Measurements from ENCODE around the gene ALPK3. TPM values are rescaled to one million over a fixed set of nuclear protein-coding genes. Genes with fewer than 3 reads are reported as not detected.

ALPK3 gene
- polyA plus RNA-seq, 2 donors = 1.8 to 10.5 TPM

DNA sequence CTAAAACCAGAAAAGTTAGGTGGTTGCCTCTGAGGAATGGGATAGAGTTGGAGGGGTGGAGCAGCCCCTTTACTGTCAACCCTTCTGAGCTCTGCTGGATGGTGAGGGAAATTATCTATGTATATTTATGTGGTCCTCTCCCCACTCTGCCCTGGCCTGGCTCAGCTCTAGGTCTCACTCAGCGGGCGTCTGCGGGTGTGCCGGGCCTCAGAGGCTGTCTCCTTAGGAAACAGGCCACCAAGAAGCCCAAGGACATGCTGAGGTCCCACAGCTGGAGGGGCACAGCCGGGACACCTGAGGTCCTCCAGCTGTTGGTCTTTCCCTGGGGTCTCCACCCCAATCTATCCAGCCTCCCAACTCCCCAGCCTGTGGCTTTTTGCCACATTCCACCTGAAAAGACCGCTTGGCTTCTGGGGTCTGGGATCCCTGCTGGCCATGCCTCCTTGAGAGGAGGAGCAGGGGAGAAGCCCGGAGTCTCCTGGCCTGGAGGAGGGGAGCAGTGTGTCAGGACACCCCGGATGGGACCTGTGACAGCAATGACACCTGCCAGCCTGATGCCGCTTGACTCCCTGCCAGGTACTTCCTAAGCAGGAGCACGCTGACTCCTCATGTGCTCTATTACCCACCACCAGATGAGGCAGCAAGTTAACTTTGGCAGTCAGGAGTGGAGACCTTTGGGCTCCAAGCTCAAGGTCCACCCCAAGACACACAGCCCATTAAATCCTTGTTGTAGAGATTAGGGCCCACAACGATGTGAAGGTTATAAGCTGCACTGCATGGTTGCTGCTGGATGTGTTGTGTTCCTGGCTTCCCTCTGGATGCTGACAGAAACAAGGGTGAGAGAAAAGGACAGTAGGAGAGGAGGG, 67.0 kb downstream of the ALPK3 start, which contains the start of gene SLC28A1:
TSS of gene SLC28A1 (plus strand) at position 747 of the 866 bp plus-strand sequence. CDS start 3,099 bp downstream, outside the sequence.
- Histone ChIP-seq H3K27ac (ENCODE audit: low read depth in 2 of 2, low read length in 1 of 2) (no peak within 1 kb of the TSS), H3K9me3 (ENCODE audit: control insufficient read depth in 2 of 2, insufficient read depth in 1 of 2, low read depth in 1 of 2, low read length in 1 of 2) (no peaks in the 10 kb centered on the region), H3K4me3 (ENCODE audit: low read depth in 1 of 2, low read length in 2 of 2) (no peak within 1 kb of the TSS), H3K4me1 (ENCODE audit: control insufficient read depth in 2 of 2, insufficient read depth in 2 of 2, low read length in 1 of 2) (no peaks in the 10 kb centered on the region), H3K27me3 (ENCODE audit: control insufficient read depth in 1 of 2, insufficient read depth in 2 of 2, low read length in 2 of 2) (no peaks in the 10 kb centered on the region), H3K36me3 (ENCODE audit: control insufficient read depth in 2 of 2, insufficient read depth in 2 of 2, low read length in 1 of 2) (no peaks in the 10 kb centered on the region)
- 79 to 81% methylated on average over 11 of the region's 11 CpGs for WGBS, 2 donors

DNA sequence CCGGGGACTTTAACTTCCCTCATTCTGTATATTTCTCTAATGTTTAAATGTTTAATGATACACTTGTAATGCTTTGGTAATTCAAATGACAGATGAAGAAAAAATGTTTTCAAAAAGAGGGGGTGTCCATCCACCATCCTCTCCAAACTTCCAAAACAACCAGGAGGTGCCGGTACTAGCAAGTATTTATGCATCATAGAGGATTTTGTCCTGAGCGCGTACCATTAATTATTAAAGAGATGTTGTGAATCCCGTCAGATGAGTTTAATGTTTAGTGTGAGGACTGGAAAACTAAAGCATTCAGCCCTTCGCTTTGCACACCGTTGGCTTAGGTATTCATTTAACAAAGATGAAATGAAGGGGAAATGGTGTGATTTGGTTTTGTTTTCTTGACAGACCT, 68.6 kb downstream of the ALPK3 start:
- WGBS, 2 donors = 85 to 89% methylated on average over 7 of the region's 7 CpGs
- Histone ChIP-seq H3K27ac (ENCODE audit: low read depth in 2 of 2, low read length in 1 of 2) (no peak overlapping the region), H3K36me3 (ENCODE audit: control insufficient read depth in 2 of 2, insufficient read depth in 2 of 2, low read length in 1 of 2) (no peaks in the 10 kb centered on the region), H3K4me3 (ENCODE audit: low read depth in 1 of 2, low read length in 2 of 2) (no peak overlapping the region), H3K9me3 (ENCODE audit: control insufficient read depth in 2 of 2, insufficient read depth in 1 of 2, low read depth in 1 of 2, low read length in 1 of 2) (no peaks in the 10 kb centered on the region), H3K27me3 (ENCODE audit: control insufficient read depth in 1 of 2, insufficient read depth in 2 of 2, low read length in 2 of 2) (no peaks in the 10 kb centered on the region), H3K4me1 (ENCODE audit: control insufficient read depth in 2 of 2, insufficient read depth in 2 of 2, low read length in 1 of 2) (no peaks in the 10 kb centered on the region)

DNA sequence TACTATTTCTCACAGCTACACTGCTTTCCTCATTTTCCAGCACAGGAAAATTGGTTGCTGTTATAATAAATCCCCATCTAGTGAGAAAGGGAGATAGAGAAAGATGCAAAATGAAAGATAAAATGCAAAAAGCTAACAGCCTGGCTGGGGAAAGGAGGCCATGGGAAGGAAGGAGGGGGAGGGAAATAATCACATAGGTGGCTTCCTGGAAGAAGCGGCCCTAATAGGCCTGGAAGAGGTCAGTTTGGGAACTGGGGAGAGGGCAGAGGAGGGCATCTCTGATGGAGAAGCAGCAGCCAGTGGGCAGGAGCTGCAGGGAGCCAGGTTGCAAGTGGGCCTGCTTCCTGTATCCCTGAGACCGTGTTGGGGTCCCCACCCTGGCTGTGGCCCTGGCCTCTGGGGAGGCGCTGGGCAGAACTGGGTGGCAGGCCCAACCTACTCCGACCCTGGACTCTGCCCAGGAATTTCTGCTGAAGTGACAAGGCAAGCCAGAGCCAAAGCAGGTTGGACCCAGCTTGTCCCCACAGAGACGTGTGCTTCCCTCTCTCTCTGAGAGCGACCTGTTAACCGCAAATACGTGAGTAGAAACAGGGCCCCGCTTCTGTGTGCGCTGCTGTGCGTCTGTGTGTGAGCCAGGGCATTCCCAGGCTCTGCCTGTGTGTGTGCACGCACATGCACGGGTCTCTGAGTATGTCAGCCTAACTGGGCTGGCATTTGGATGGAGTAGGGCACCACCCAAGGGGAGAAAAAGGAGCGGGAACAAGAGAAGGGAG, 69.2 kb downstream of the ALPK3 start:
- Histone ChIP-seq H3K9me3 (ENCODE audit: control insufficient read depth in 2 of 2, insufficient read depth in 1 of 2, low read depth in 1 of 2, low read length in 1 of 2) (no peaks in the 10 kb centered on the region), H3K4me1 (ENCODE audit: control insufficient read depth in 2 of 2, insufficient read depth in 2 of 2, low read length in 1 of 2) (no peaks in the 10 kb centered on the region), H3K27ac (ENCODE audit: low read depth in 2 of 2, low read length in 1 of 2) (no peak overlapping the region), H3K4me3 (ENCODE audit: low read depth in 1 of 2, low read length in 2 of 2) (no peak overlapping the region), H3K27me3 (ENCODE audit: control insufficient read depth in 1 of 2, insufficient read depth in 2 of 2, low read length in 2 of 2) (no peaks in the 10 kb centered on the region), H3K36me3 (ENCODE audit: control insufficient read depth in 2 of 2, insufficient read depth in 2 of 2, low read length in 1 of 2) (no peaks in the 10 kb centered on the region)
- 76 to 87% methylated on average over 14 of the region's 14 CpGs for WGBS, 2 donors

DNA sequence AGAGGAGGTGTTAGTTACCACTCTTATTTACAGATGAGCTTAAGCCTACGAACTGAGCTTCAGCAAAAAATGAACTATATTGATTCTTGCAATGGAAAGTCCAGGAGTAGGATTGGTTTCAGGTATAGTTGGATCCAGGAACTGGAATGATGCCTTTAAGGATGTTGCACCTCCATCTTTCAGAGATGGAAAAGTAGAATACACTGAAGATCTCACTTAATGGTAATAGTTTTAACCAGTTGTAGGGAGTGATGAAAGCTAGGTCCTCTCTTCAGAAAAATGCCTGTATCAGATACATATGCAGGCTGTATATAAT, 69.8 kb downstream of the ALPK3 start:
- H3K9me3 ChIP-seq (ENCODE audit: control insufficient read depth in 2 of 2, insufficient read depth in 1 of 2, low read depth in 1 of 2, low read length in 1 of 2) = no peaks in the 10 kb centered on the region
- no peaks in the 10 kb centered on the region for H3K27me3 ChIP-seq (ENCODE audit: control insufficient read depth in 1 of 2, insufficient read depth in 2 of 2, low read length in 2 of 2)
- H3K4me3 ChIP-seq (ENCODE audit: low read depth in 1 of 2, low read length in 2 of 2) = no peak overlapping the region
- 66 to 68% methylated on average over 1 of the region's 1 CpG for WGBS, 2 donors
- H3K27ac ChIP-seq (ENCODE audit: low read depth in 2 of 2, low read length in 1 of 2) = no peak overlapping the region
- no peaks in the 10 kb centered on the region for H3K4me1 ChIP-seq (ENCODE audit: control insufficient read depth in 2 of 2, insufficient read depth in 2 of 2, low read length in 1 of 2)
- H3K36me3 ChIP-seq (ENCODE audit: control insufficient read depth in 2 of 2, insufficient read depth in 2 of 2, low read length in 1 of 2) = no peaks in the 10 kb centered on the region

DNA sequence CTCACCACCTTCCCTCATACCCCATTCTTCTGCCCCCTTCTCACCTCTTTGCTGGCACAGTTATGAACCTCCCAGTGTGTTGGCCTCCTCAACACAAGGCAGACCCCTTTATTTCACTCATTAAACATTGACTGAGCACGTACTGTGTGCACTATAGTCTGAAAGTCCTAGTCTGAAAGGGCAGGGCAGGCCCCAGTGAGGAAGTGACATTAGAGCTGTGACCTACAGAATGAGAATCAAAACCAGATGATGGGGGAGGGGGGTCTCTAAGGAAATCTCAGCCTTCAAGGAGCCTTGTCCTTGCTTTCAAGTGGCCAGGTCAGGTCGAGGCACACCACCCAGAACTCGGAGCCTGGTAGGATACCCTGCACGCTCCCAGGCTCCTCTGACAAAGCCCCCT, 70.8 kb downstream of the ALPK3 start:
- H3K4me3 ChIP-seq (ENCODE audit: low read depth in 1 of 2, low read length in 2 of 2) = no peak overlapping the region
- no peaks in the 10 kb centered on the region for H3K9me3 ChIP-seq (ENCODE audit: control insufficient read depth in 2 of 2, insufficient read depth in 1 of 2, low read depth in 1 of 2, low read length in 1 of 2)
- peaks cover 0 to 1% of the 10 kb centered on the region in 2 donors for H3K4me1 ChIP-seq (ENCODE audit: control insufficient read depth in 2 of 2, insufficient read depth in 2 of 2, low read length in 1 of 2)
- 78 to 80% methylated on average over 4 of the region's 4 CpGs for WGBS, 2 donors
- no peak overlapping the region for H3K27ac ChIP-seq (ENCODE audit: low read depth in 2 of 2, low read length in 1 of 2)
- H3K36me3 ChIP-seq (ENCODE audit: control insufficient read depth in 2 of 2, insufficient read depth in 2 of 2, low read length in 1 of 2) = no peaks in the 10 kb centered on the region
- no peaks in the 10 kb centered on the region for H3K27me3 ChIP-seq (ENCODE audit: control insufficient read depth in 1 of 2, insufficient read depth in 2 of 2, low read length in 2 of 2)

DNA sequence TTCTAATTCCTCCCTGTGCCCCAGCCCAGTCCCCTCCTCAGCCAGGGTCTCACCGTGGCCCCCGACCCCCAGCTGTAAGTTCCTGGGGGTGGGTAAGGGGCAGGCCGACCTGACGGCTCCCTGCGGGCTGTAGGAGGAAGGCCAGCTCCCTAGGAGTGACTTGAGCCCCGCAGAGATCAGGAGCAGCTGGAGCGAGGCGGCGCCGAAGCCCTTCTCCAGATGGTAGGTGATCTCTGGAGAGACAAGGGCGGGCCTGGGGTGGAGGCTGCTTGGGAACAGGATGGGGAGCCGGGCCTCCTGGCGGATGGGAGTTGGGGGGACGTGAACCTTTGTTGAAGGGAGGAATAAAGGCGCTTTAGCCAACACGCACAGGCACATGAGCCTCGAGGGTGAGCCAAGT, 71.5 kb downstream of the ALPK3 start:
- no peak overlapping the region for H3K4me3 ChIP-seq (ENCODE audit: low read depth in 1 of 2, low read length in 2 of 2)
- H3K9me3 ChIP-seq (ENCODE audit: control insufficient read depth in 2 of 2, insufficient read depth in 1 of 2, low read depth in 1 of 2, low read length in 1 of 2) = no peaks in the 10 kb centered on the region
- H3K27ac ChIP-seq (ENCODE audit: low read depth in 2 of 2, low read length in 1 of 2) = no peak overlapping the region

DNA sequence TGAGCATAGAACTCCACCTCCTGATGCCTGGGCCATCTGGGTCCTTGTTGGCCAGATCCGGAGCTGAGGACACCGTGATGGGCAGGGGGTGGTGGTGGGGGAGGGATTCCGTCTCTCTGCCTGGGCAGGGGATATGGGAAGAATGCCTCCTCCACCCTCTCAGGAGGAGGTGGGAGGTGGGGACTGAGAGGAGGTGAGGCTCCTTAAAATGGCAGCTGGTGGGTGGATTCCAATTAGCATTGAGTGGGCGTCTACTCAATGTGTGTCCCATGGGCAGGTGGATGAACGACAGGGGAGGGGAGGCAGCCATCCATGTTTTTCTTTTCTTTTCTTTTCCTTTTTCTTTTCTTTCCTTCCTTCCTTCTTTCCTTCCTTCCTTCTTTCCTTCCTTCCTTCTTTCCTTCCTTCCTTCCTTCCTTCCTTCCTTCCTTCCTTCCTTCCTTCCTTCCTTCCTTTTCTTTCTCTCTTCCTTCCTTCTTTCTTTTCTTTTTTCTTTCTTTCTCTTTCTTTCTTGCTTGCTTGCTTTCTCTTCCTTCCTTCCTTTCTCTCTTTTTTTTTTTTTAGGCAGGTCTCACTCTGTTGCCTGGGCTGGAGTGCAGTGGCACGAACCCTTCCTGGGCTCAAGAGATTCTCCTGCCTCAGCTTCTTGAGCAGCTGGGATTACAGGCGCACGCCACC, 72.3 kb downstream of the ALPK3 start:
- Histone ChIP-seq H3K4me3 (ENCODE audit: low read depth in 1 of 2, low read length in 2 of 2) (no peak overlapping the region), H3K27me3 (ENCODE audit: control insufficient read depth in 1 of 2, insufficient read depth in 2 of 2, low read length in 2 of 2) (no peaks in the 10 kb centered on the region), H3K9me3 (ENCODE audit: control insufficient read depth in 2 of 2, insufficient read depth in 1 of 2, low read depth in 1 of 2, low read length in 1 of 2) (no peaks in the 10 kb centered on the region), H3K4me1 (ENCODE audit: control insufficient read depth in 2 of 2, insufficient read depth in 2 of 2, low read length in 1 of 2) (peaks cover 2 to 4% of the 10 kb centered on the region in 2 donors), H3K27ac (ENCODE audit: low read depth in 2 of 2, low read length in 1 of 2) (no peak overlapping the region), H3K36me3 (ENCODE audit: control insufficient read depth in 2 of 2, insufficient read depth in 2 of 2, low read length in 1 of 2) (no peaks in the 10 kb centered on the region)
- WGBS, 2 donors = 77 to 84% methylated on average over 8 of the region's 8 CpGs

More for the DNA sequence above, 71.5 kb downstream of the ALPK3 start:
- Histone ChIP-seq H3K4me1 (ENCODE audit: control insufficient read depth in 2 of 2, insufficient read depth in 2 of 2, low read length in 1 of 2) (peaks cover 0 to 4% of the 10 kb centered on the region in 2 donors), H3K27me3 (ENCODE audit: control insufficient read depth in 1 of 2, insufficient read depth in 2 of 2, low read length in 2 of 2) (no peaks in the 10 kb centered on the region), H3K36me3 (ENCODE audit: control insufficient read depth in 2 of 2, insufficient read depth in 2 of 2, low read length in 1 of 2) (no peaks in the 10 kb centered on the region)
- 74 to 82% methylated on average over 17 of the region's 17 CpGs for WGBS, 2 donors

DNA sequence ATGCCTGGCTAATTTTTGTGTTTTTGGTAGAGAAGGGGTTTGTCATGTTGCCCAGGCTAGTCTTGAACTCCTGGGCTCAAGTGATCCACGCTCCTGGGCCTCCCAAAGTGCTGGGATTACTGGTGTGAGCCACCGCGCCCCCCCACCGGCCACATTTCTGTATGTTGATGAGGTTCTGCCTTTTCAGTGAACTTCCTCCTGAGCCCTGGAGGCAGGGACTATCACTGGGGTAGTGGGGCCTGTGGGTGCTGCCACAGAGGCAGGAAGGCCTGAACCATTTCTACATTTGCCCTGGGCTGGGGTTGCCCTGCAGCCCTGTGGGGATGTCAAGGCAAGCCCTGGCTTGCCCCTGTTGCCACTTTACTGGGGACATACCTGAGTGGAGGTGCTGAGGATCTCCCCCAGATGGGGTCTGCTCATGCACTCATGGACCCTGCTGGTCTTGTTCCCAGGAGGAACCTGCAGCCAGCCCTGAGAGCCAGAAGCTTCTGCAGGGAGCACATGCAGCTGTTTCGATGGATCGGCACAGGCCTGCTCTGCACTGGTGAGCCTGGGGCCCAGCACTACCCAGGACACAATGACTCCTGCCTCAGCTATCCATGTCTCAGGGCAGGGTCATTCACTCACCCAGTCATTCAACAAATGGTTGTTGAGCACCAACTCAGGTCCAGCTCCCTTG, 73.0 kb downstream of the ALPK3 start:
- H3K27ac ChIP-seq (ENCODE audit: low read depth in 2 of 2, low read length in 1 of 2) = no peak overlapping the region
- no peaks in the 10 kb centered on the region for H3K27me3 ChIP-seq (ENCODE audit: control insufficient read depth in 1 of 2, insufficient read depth in 2 of 2, low read length in 2 of 2)
- no peaks in the 10 kb centered on the region for H3K36me3 ChIP-seq (ENCODE audit: control insufficient read depth in 2 of 2, insufficient read depth in 2 of 2, low read length in 1 of 2)
- 95 to 97% methylated on average over 6 of the region's 6 CpGs for WGBS, 2 donors
- H3K4me1 ChIP-seq (ENCODE audit: control insufficient read depth in 2 of 2, insufficient read depth in 2 of 2, low read length in 1 of 2) = peaks cover 4 to 8% of the 10 kb centered on the region in 2 donors
- no peak overlapping the region for H3K4me3 ChIP-seq (ENCODE audit: low read depth in 1 of 2, low read length in 2 of 2)
- H3K9me3 ChIP-seq (ENCODE audit: control insufficient read depth in 2 of 2, insufficient read depth in 1 of 2, low read depth in 1 of 2, low read length in 1 of 2) = no peaks in the 10 kb centered on the region

DNA sequence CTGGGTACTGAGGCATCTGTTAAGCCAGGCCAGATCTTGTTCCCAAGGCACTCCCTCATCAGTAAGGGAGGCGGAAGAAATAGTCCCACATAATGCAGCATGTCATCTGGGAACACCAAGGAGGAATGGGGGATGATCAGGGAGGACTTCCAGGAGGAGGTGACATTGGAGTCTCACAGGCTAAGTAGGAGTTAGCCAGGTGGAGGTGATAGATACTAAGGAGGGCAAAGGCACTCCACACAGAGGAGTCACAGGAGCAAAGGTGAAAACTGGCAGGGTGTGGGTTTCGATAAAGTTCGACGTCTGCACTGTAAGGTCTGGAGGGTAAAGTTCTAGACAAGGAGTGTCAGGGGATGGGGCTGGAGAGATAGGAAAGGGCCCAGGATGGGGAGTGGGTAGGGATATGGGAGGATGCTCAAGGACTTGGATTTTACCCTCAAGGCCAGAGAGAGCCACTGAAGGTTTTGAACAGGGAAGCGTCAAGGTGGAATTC, 73.6 kb downstream of the ALPK3 start:
- peaks cover 4 to 8% of the 10 kb centered on the region in 2 donors for H3K4me1 ChIP-seq (ENCODE audit: control insufficient read depth in 2 of 2, insufficient read depth in 2 of 2, low read length in 1 of 2)
- 93 to 97% methylated on average over 5 of the region's 5 CpGs for WGBS, 2 donors
- H3K9me3 ChIP-seq (ENCODE audit: control insufficient read depth in 2 of 2, insufficient read depth in 1 of 2, low read depth in 1 of 2, low read length in 1 of 2) = no peaks in the 10 kb centered on the region
- H3K4me3 ChIP-seq (ENCODE audit: low read depth in 1 of 2, low read length in 2 of 2) = no peak overlapping the region
- no peaks in the 10 kb centered on the region for H3K27me3 ChIP-seq (ENCODE audit: control insufficient read depth in 1 of 2, insufficient read depth in 2 of 2, low read length in 2 of 2)
- H3K36me3 ChIP-seq (ENCODE audit: control insufficient read depth in 2 of 2, insufficient read depth in 2 of 2, low read length in 1 of 2) = no peaks in the 10 kb centered on the region
- no peak overlapping the region for H3K27ac ChIP-seq (ENCODE audit: low read depth in 2 of 2, low read length in 1 of 2)

All from esophagus (tissue), 2 donors.